B cell (primary cell): ENCODE data around the gene POU1F1.

Experiments used
- CTCF ChIP-seq: fragments of 200-600 bp; IDR thresholded peaks from one replicate; pipeline ENCODE4 v1.8.0; 2022; ENCODE audit warnings: antibody characterized with exemption, mild to moderate bottlenecking
- EZH2 ChIP-seq: IDR thresholded peaks from 2 replicates; pipeline ENCODE4 v1.6.1; 2012; ENCODE audit warnings: borderline replicate concordance, low read depth, mild to moderate bottlenecking, moderate library complexity, low read length; ENCODE audit not compliant: insufficient read depth, poor library complexity, severe bottlenecking

- TF ChIP-seq EZH2 = no peak
- no peak for TF ChIP-seq CTCF
Observed at GRCh38 chr3:87276484-87276883, at the start of gene POU1F1.
